OCI-LY3 (cell line): ENCODE data around the gene LCNL1.

ENCODE experiments used
- H2AFZ ChIP-seq: fragments of 200-600, 300-600 bp; shearing (Covaris generic); 2 replicates; pipeline ENCODE4 v1.6.0; 2014; ENCODE audit warnings: antibody characterized with exemption, low read depth, low read length
- H3K27ac ChIP-seq: fragments of 200-600, 300-600 bp; sonication (generic); 2 replicates; pipeline ENCODE4 v1.5.1; 2014; ENCODE audit warnings: mild to moderate bottlenecking, low read length, moderate library complexity, mixed read lengths
- H3K27me3 ChIP-seq: fragments of 200-600, 300-600 bp; sonication (generic); 2 replicates; pipeline ENCODE4 v1.6.1; 2014; ENCODE audit warnings: low read depth, low read length, mixed read lengths
- H3K36me3 ChIP-seq: fragments of 200-600, 300-600 bp; sonication (generic); replicated peaks from 2 replicates; pipeline ENCODE3; 2014; ENCODE audit warnings: low read depth, low read length, mixed read lengths
- H3K4me1 ChIP-seq: fragments of 300-600, 200-600 bp; sonication (generic); 2 replicates; pipeline ENCODE4 v1.6.1; 2014; ENCODE audit warnings: low read length, mixed read lengths
- H3K4me2 ChIP-seq: fragments of 200-600, 300-600 bp; sonication (generic); 2 replicates; pipeline ENCODE4 v1.6.1; 2014; ENCODE audit warnings: low read length, mixed read lengths
- H3K4me3 ChIP-seq: fragments of 300-600, 200-600 bp; sonication (generic); 2 replicates; pipeline ENCODE4 v1.5.1; 2014; ENCODE audit warnings: antibody characterized with exemption, mild to moderate bottlenecking, low read length, moderate library complexity
- H3K79me2 ChIP-seq: fragments of 300-600, 200-600 bp; shearing (Covaris generic); 2 replicates; pipeline ENCODE4 v1.6.1; 2014; ENCODE audit warnings: mild to moderate bottlenecking, low read length, mixed read lengths
- H3K9ac ChIP-seq: fragments of 300-600, 200-600 bp; shearing (Covaris generic); 2 replicates; pipeline ENCODE4 v1.6.0; 2014; ENCODE audit warnings: mild to moderate bottlenecking, low read length, moderate library complexity
- H3K9me3 ChIP-seq: fragments of 200-600, 300-600 bp; shearing (Covaris generic); 2 replicates; pipeline ENCODE4 v1.6.1; 2014; ENCODE audit warnings: low read length, mixed read lengths; ENCODE audit not compliant: insufficient read depth
- H4K20me1 ChIP-seq: fragments of 200-600, 300-600 bp; sonication (generic); 2 replicates; pipeline ENCODE4 v1.6.1; 2016; ENCODE audit warnings: low read length, mixed read lengths; ENCODE audit not compliant: insufficient read depth
- CTCF ChIP-seq: fragments of 200-600, 300-600 bp; sonication (generic); IDR thresholded peaks from 2 replicates; pipeline ENCODE4 v1.5.1; 2014; ENCODE audit warnings: antibody characterized with exemption, low read length, low read depth
- EZH2phosphoT487 ChIP-seq: fragments of 200-600 bp; shearing (Covaris generic); IDR thresholded peaks from 2 replicates; pipeline ENCODE4 v1.6.1; 2018; ENCODE audit warnings: antibody characterized with exemption, mixed run types, low read depth

LCNL1 gene

GRCh38 chr9:136968333-136969127, 14.3 kb upstream of the LCNL1 start:
- Histone ChIP-seq H3K4me3 (no peak overlapping the region), H4K20me1 (no peaks in the 10 kb centered on the region), H3K79me2 (no peaks in the 10 kb centered on the region), H3K4me1 (no peaks in the 10 kb centered on the region), H3K36me3 (no peaks in the 10 kb centered on the region), H3K9ac (no peak overlapping the region), H3K27me3 (no peaks in the 10 kb centered on the region), H3K9me3 (no peaks in the 10 kb centered on the region), H3K27ac (no peak overlapping the region), H3K4me2 (no peak overlapping the region), H2AFZ (no peak overlapping the region)
- TF ChIP-seq CTCF (no peak), EZH2phosphoT487 (no peak)

GRCh38 chr9:136969150-136969549, 13.6 kb upstream of the LCNL1 start:
- no peaks in the 10 kb centered on the region for H3K27me3 ChIP-seq
- H3K36me3 ChIP-seq = no peaks in the 10 kb centered on the region
- no peak overlapping the region for H3K4me3 ChIP-seq
- TF ChIP-seq CTCF (no peak), EZH2phosphoT487 (no peak)
- no peak overlapping the region for H3K4me2 ChIP-seq
- no peaks in the 10 kb centered on the region for H3K4me1 ChIP-seq
- no peaks in the 10 kb centered on the region for H4K20me1 ChIP-seq
- H3K27ac ChIP-seq = no peak overlapping the region
- no peaks in the 10 kb centered on the region for H3K9me3 ChIP-seq
- H3K79me2 ChIP-seq = no peaks in the 10 kb centered on the region
- no peak overlapping the region for H2AFZ ChIP-seq
- H3K9ac ChIP-seq = no peak overlapping the region

- Histone ChIP-seq H3K27ac (no peak overlapping the region), H2AFZ (no peak overlapping the region), H3K4me1 (no peaks in the 10 kb centered on the region), H3K79me2 (no peaks in the 10 kb centered on the region), H3K27me3 (0 out of 2 replicates have a peak, but pooled peaks cover 2% of the 10 kb centered on the region), H3K9me3 (no peaks in the 10 kb centered on the region), H3K4me2 (no peak overlapping the region), H3K4me3 (no peak overlapping the region), H3K9ac (no peak overlapping the region), H3K36me3 (no peaks in the 10 kb centered on the region), H4K20me1 (no peaks in the 10 kb centered on the region)
- TF ChIP-seq EZH2phosphoT487 (no peak), CTCF (no peak)
Measured at GRCh38 chr9:136969774-136970173, 13.0 kb upstream of the LCNL1 start.

GRCh38 chr9:136970361-136970760, 12.4 kb upstream of the LCNL1 start:
- Histone ChIP-seq H3K4me3 (no peak overlapping the region), H3K27me3 (peaks cover 8% of the 10 kb centered on the region; the same call in 1 of the 2 replicates), H3K36me3 (no peaks in the 10 kb centered on the region), H3K27ac (no peak overlapping the region), H3K4me1 (no peaks in the 10 kb centered on the region), H3K79me2 (no peaks in the 10 kb centered on the region), H2AFZ (no peak overlapping the region), H4K20me1 (no peaks in the 10 kb centered on the region), H3K9me3 (no peaks in the 10 kb centered on the region), H3K9ac (no peak overlapping the region), H3K4me2 (no peak overlapping the region)
- TF ChIP-seq CTCF = no peak
- TF ChIP-seq EZH2phosphoT487 = no peak
